Activated T-helper 1 cell treated with Interleukin-2 at 50 U/mL for 16 hours (primary cell): ENCODE measurements around the gene HECTD2.
"Not testable (repeated sequence)": the region's sequence is repeated elsewhere in the genome, so short reads cannot be mapped to it uniquely, and the experiment has no call there.

Experiments
- DNase-seq: peaks from one replicate; pipeline ENCODE4 v3.0.0-alpha.2; 2020; ENCODE audit warnings: low read depth

The HECTD2 gene

DNA sequence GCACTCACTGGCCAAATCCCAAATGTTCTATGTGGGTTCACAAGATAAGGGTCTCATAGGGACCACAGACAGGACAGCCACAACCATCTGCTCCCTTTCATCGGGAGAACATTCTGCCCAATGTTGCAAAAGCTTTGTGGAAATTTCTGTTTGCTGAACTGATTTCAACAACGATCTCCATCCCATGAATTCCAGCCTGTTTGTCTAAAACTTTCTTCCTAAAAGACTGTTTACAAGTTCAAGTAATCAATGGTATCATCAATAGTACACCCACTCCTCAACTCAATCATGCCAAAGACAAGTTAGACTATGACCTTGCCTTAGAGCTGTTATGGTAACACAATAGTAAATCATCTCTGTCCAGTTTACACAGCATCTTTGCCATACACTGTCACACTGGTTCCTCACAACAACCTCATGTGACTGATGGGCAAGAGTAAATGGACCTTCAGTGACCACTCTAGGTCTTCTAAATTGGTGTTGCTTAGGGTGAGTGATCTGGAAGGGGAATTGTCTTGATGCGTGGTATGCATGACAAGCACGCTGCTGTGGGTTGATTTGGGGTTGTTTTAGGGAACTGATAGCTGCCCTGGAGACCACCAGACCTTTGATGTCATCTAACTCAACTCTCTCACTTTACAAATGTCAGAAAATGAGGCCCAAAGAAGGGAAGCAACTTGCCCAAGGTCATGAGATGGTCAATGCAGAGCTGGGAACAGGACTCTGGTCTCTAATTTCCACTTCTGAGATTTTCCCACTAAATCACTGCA lies 127.7 kb downstream of the HECTD2 start:
- DNase-seq, result no peak

DNA sequence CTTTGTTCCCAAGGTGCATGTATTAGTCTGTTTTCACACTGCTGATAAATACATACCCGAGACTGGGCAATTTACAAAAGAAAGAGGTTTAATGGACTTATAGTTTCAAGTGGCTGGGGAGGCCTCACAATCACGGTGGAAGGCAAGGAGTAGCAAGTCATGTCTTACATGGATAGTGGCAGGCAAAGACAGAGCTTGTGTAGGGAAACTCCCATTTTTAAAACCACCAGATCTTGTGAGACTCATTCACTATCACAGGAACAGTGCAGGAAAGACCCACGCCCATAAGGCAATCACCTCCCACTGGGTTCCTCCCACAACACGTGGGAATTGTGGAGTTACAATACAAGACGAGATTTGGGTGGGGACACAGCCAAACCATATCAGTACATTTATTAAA lies 129.8 kb downstream of the HECTD2 start:
- DNase-seq, result no peak

DNA sequence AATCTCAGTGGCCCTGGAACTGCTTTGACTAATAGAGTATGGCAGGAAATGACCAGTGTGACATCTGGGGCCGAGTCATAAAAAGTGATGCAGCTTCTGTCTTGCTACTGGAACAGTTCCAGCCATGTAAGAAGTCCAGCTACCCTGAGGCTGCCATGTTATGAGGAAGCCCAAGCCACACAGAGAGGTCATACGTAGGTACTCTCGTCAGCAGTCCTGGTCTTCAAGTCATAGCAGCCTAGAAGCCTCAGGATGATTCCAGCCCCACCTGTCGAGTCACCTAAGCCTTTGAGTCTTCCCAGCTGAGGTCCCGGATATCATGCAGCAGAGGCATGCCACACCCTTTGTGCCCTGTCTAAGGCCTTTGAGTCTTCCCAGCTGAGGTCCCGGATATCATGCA lies 130.6 kb downstream of the HECTD2 start:
- DNase-seq, result no peak

DNA sequence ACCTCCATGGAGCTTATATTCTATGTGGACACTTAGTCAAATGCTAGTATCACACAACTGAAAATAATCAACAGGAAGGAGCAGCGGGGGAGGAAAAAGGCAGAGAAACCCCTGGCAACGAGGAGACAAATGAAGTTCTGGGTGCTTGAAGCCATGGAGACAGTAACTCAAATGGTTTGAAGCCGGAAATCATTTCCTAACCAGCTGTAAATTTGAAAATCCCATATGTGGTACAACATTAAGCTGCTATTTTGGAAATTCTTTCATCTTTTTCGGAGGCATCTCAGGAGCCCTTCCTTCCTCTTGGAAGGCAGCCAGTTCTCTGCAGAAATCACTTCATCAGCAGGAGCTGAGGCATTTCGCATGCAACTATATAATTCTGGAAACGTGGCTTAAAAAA lies 131.3 kb downstream of the HECTD2 start:
- DNase-seq, result no peak

DNA sequence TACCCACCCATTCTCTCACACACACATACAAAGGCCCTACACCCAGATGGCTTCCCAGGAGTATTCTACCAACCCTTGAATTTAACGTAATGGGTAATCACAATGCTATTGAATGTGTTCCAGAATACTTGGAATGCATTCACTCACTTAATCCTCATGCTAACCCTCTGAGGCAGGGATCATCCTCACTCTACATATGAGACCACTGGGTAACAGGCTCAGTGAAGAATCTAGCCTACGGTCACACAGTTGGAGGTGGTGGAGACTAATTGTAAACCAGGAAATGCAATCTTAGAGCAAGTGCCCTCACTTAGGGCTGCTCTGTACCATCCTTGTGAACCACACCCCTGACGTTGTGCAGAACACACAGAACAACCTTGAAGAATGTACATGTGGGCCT lies 135.2 kb downstream of the HECTD2 start:
- DNase-seq, result no peak

DNA sequence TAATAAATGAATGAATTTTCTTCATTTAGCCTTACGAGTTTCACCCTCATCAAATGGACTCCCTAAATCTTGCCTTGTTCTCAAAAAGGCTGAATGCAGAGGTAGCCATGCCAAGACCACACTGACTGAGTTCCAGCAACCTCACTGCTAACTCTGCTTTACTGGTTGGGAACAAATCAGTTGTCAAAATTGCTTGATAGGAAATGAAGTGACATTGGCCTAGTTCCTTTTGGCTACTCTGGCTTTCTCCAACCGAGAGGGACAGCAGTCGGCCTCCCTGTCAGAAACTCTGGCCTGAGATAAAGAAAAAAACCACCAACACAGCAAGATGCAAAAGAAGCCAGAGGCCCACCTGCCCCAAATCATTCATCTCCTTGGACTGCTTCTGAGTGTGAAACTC lies 135.7 kb downstream of the HECTD2 start:
- no peak for DNase-seq

DNA sequence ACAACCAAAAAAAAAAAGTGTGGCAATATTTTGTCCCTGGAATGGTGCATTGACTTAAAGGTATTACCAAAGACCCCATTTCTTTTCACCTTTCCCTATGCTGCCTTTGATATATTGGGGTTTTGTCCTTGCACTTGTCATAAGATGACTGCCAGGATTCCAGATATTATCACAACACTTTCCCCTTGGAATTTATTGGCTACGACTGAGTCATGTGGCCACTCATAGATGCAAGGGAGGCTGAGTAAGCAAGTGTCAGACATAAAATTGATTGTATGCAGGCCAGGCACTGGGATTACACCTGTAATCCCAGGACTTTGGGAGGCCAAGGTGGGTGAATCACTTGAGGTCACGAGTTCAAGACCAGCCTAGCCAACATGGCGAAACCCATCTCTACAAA lies 139.1 kb downstream of the HECTD2 start:
- DNase-seq, result no peak

DNA sequence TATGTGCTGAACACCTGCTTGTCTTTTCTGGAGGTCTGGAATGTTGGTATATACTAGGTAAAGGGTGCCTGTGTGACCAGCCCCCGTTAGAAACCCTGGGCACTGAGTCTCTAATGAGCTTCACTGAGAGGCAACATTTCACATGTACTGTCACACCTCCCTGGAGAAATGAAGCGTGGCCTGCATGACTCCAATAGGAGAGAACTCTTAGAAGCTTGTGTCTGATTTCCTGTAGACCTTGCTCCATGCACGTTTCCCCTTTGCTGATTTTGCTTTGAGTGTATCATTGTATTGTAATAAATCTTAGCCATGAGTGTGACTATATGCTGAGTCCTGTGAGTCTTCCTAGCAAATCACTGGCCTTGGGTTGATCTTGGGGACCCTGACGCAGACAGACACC lies 139.9 kb downstream of the HECTD2 start:
- DNase-seq, result no peak

DNA sequence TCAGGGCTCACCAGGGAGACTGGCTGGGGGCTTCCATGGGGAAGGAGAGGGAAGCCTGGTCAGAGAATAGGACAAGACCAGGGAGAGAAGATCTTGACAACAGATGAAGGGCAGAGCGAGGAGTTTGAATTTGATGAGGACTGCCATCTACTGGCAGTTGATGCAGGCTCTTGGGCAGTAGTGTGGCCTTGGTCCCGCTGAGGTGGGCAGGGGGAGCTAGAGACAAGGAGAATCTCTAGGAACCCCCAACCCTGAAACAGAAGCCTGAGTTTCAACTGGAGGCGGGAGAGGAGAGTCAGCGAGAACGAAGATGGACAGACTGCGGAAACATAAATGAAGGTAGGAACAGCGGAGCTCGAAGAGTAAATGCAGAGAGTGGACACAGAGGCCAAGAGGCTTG lies 141.7 kb downstream of the HECTD2 start:
- DNase-seq, result no peak

DNA sequence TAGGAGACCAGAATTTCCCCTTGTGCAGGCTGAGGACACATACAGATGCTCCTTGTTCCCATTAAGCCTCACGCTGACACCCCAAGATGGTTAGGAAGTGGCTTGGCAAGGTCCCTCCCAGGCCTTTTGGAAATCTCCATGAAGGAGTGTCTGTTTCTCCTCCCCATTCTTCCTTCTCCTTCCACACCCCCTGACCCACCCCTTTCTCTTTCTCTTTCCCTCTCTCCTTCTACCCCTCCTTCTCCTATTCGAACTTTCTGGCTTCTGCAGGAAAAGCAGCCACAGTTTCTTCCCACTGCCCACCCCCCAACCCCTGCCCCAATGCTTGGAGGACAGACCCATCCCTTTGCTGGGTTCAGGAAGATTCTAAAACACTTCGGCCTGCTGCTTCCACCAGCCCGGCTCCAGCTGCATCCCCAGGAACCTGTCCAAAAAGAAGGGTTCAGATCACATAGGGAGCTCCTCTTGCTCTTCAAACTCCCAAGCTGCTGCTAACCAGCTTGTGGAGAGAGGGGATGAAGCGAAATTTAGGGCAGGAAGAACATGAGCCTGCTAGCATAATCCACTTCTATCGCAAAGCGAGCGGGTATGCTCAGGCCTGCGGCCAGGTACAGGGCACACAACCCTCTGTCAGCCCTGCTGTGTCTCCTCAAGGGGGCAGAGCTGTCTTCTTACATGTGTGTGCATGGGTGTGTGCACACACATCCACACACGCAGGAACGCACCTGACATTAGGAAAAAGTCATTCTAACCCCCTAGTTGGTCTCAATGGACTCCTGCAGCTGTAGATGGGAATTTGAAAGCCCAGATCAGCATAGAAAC lies 142.3 kb downstream of the HECTD2 start:
- no peak for DNase-seq

DNA sequence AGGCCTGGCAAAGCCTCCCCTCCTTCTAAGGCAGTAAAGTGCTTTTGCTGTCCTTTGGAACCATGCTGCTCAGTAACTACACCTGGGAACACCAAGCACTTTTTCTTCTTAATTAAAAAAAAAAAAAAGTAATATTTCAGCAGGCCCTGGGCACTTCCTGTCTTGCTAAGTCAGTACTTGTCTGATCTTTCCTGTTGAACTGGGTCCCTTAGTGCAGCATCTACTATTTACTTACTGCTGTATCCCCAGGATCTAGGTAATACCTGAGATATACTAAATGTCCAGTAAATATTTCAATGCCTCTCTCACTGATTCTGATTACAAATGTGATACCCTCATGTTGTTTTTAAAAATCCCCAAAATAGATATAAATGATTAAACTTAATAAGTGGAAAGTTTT lies 145.3 kb downstream of the HECTD2 start:
- no peak for DNase-seq

DNA sequence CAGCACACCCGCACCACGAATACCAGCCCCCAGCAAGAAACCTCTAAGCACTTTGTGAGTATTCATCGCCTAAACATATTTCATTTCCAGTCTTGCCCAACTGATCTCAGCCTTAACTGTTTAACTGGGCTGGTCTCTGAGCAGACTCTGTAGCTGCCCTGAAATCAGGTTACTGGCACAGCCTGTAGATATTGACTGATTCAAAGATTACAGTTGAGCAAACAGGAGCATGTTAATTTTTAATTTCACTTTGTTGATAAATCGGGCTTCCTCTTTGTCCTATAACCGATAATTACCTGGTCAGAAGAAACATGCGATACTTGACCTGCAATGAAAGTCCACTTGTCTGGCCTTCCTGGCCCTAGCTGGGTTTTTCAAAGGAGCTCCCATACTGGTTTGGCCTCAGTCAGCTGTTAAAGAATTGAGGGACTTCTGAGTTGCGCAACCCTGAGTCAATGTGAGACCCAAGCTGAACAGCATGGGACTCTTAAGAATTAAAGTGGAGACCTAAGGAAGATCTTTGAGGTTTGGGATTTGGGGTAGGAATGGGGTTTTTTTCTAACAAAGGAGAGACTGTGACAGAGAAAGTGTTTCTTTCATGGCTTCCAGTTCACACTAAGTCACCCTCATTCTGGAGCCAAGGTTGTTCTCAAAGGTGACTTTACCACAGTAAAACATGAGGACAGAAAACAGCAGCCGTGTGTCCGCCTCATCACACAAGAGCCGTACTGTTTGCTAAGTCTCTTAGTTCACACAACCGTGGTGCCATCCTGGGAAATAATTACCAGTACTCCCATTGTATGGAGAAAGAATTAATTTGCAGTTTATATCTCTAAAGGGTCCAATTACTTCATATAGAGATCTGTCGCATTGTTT lies 146.8 kb downstream of the HECTD2 start:
- DNase-seq, result no peak

DNA sequence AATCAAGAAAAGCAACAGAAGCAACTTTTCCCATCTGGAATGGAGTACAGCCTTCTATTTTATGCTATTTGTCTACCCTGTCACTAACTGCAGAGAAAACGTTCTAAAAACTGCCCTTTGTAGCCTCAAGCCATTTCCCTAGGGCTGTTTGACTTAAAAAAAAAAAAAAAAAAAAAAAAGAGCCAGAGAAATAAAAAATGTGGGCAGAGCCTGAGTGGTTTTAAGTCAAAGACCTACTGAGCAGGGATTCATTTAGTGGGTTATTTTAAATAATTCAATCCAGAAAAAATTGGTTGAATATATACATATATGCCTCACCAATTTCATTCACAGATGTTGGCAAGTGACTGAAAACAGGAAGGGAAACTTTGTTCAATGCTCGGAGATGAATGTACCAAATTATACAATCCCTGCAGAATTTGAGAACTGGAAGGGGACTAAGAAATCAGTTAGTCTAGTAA lies 147.5 kb downstream of the HECTD2 start:
- DNase-seq, result no peak

DNA sequence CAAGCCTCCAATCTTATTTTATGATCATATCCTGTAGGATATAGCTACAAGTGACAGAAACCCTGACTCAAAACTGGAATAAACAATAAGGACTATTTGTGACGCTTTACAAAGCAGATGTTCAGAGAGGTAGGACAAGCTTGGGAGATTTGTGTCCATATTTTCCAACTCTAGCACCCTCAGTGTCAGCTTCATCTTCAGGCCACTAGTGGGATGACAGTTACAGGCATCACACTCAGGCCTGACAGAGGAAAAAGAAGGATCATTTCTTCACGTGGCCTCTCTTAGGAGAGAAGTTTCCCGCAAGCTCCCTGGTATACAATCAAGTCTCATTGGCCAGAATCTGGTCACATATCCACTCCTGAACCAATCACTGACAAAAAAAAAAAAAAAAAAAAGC lies 148.3 kb downstream of the HECTD2 start:
- DNase-seq, result no peak

DNA sequence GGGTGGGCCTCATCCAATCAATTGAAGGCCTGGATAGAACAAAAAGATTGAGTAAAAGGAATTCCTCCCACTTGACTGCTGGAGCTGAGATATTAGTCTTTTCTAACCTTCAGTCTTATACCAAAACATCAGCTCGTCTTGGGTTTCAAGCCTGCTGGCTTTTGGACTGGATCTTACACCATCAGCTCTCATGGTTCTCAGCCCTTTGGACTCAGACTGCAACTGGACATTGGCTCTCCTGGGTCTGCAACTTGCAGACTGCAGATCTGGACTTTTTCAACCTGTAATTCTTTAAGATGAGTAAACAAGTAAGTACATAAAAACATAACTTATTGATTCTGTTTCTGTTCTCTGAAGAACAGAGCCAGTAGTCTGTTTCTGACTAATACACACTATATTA lies 149.0 kb downstream of the HECTD2 start:
- no peak for DNase-seq

DNA sequence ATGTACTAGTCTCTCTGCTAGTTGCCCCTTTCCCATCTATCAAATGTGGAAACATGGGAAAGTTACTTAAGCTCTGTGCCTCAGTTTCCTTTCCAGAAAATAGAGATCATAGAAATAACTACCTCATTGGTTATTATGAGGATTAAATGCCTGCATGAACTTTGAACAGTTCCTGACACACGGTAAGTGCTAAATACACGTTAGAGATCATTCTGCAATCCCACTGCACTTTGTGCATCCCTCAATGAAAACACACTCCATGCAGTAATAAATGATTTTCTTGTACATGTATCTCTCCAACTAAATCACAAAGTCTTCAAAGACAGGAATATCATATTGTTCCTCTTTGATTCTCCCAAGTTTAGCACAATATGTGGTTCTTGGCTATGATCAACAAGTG lies 149.6 kb downstream of the HECTD2 start:
- no peak for DNase-seq

DNA sequence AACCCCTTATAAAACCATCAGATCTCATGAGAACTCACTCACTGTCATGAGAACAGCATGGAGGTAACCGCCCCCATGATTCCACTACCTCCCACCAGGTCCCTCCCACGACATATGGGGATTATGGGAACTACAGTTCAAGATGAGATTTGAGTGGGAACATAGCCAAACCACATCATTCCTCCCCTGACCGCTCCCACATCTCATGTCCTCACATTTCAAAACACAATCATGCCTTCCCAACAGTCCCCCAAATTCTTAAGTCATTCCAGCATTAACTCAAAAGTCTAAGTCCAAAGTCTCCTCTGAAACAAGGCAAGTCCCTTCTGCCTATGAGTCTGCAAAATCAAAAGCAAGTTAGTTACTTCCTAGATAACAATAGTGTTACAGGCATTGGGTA lies 150.7 kb downstream of the HECTD2 start:
- not testable (repeated sequence) for DNase-seq

DNA sequence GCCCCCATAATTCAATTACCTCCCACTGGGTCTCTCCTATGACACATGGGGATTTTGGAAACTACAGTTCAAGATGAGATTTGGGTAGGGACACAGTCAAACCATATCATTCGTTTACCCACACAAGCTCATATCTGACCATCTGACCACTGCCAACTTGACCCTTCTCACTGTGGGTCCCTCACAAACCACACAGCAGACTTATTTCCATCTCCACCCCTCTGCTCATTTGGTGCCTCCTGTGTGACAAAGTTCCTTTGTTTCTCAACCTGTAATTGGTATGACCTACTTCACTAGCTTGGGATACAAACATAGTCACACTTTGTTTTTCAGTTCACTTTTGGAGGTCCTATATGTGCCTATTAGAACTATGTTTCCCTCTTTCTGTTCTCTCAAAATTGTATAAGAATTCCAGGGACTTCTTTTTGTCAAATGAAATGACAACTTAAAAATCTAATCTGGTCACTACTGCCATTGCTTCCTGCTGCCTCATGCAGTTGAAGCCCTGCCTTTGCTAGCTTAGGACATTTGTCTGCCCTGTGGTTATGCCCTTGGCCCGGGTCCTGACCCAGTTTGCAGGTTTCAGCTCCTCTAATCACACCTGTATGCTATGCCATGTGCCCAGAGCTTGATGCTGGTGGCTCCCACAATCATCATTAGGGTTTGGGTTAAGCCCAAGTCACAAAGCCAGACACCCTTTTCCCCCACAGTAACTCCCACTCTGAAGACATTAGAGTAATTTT lies 152.9 kb downstream of the HECTD2 start:
- DNase-seq, result no peak

DNA sequence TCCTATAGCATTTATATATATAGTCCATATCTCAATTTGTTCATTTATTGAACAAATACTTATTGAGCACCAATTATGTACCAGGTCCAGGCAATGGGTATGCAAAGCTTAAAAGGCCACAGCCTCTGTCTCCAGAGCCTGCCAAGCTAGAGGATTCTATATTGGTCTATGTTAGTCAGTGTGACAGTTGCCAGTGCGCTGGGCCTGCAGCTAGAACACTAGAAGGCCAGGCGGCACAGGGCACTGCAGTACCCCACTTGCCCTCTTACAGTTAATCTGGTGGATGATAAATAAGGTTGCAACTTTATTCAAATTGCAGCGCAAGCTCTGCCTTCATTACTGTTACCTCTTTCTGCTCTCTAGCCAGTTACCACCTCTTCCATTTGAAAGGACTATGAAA lies 153.9 kb downstream of the HECTD2 start:
- no peak for DNase-seq
